ENCODE results near the gene VPS18. TPM values are rescaled to one million over a fixed set of nuclear protein-coding genes. Genes with fewer than 3 reads are reported as not detected.

Gene VPS18
- total RNA-seq, 1 donor from 2014 or later: 15.6 TPM

- intact Hi-C loops (cut with micrococcal nuclease): no loop called here
Measured at GRCh38 chr15:40934457-40934856, 40.2 kb downstream of the VPS18 start.

- intact Hi-C loops (cut with micrococcal nuclease): no loop called here
Measured at GRCh38 chr15:40936234-40936708, 42.0 kb downstream of the VPS18 start.

- intact Hi-C loops (cut with micrococcal nuclease): no loop called here
Measured at GRCh38 chr15:40936709-40937666, 42.7 kb downstream of the VPS18 start.

- intact Hi-C loops (cut with micrococcal nuclease): no loop called here
Measured at GRCh38 chr15:40937762-40938535, 43.7 kb downstream of the VPS18 start.

GRCh38 chr15:40938536-40938870 is 44.3 kb downstream of the VPS18 start:
- intact Hi-C loops (cut with micrococcal nuclease): no loop called here

DNA sequence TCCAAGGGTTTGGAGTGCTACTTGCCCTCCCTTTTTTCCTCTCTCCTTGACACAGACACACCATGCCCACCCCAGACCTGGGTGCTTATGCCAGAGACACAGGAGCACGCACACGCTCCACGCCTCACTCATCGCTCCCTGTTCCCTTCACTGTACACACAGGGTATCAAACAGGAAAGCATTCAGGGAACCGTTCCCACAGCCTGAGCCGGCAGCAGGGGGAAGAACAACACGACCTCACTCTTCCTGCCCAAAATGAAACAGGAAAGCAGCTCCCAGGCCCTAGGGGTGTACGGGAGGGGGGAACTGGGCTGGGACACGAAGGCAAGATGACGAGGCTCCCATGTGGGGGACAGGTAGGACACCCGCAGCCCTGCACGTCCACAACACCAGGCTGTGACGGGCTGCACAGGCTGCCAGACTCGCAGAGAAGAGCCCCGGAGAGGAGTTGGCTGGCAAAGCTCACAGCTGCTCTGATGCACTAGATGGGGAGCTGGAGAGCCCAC is 46.1 kb downstream of the VPS18 start:
- intact Hi-C loops (cut with micrococcal nuclease): loop anchor here (5.0 to 10.0 kb wide), 2 partner anchors 33 to 84 kb away; no protein-coding TSS in a partner anchor

- intact Hi-C loops (cut with micrococcal nuclease): loop anchor here (5.0 to 10.0 kb wide), 2 partner anchors 34 to 84 kb away; no protein-coding TSS in a partner anchor
Measured at GRCh38 chr15:40941068-40941527, 46.8 kb downstream of the VPS18 start.

GRCh38 chr15:40941528-40942336 is 47.5 kb downstream of the VPS18 start:
- intact Hi-C loops (cut with micrococcal nuclease): loop anchor here (5.0 to 10.0 kb wide), 2 partner anchors 34 to 83 kb away; no protein-coding TSS in a partner anchor

GRCh38 chr15:40942337-40942854 is 48.1 kb downstream of the VPS18 start:
- intact Hi-C loops (cut with micrococcal nuclease): loop anchor here (5.0 to 10.0 kb wide), 2 partner anchors 35 to 82 kb away; no protein-coding TSS in a partner anchor

DNA sequence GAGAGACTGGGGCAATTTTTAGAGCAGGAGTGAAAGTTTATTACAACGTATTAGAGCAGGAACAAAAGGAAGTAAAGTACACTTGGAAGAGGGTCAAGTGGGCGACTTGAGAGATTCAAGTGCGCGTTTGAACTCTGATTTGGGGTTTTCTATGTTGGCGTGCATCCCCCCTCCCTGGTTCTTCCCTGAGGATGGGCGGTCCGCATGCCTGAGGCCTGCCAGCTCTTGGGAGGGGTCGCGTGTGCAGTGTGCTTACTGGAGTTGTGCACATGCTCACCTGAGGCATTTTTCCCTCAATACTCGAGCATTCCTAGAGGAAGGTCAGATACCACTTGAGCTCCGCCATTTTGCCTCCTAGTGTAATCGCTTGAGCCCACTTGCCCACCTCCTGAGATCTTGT is 48.6 kb downstream of the VPS18 start:
- intact Hi-C loops (cut with micrococcal nuclease): loop anchor here (5.0 to 10.0 kb wide), 2 partner anchors 36 to 82 kb away; no protein-coding TSS in a partner anchor

GRCh38 chr15:40943764-40944365 is 49.6 kb downstream of the VPS18 start:
- intact Hi-C loops (cut with micrococcal nuclease): loop anchor here (5.0 to 10.0 kb wide), 2 partner anchors 37 to 81 kb away; no protein-coding TSS in a partner anchor

- intact Hi-C loops (cut with micrococcal nuclease): loop anchor here (5.0 to 10.0 kb wide), 2 partner anchors 37 to 80 kb away; no protein-coding TSS in a partner anchor
Measured at GRCh38 chr15:40944510-40945296, 50.5 kb downstream of the VPS18 start.

GRCh38 chr15:40948706-40949473 is 54.6 kb downstream of the VPS18 start:
- intact Hi-C loops (cut with micrococcal nuclease): loop anchor here (10.0 kb wide), 1 partner anchor 76 kb away; no protein-coding TSS in a partner anchor

- intact Hi-C loops (cut with micrococcal nuclease): loop anchor here (5.0 to 10.0 kb wide), 3 partner anchors 47 to 468 kb away; partner anchors contain the start of gene RTF1
Measured at GRCh38 chr15:40949756-40950207, 55.5 kb downstream of the VPS18 start.

DNA sequence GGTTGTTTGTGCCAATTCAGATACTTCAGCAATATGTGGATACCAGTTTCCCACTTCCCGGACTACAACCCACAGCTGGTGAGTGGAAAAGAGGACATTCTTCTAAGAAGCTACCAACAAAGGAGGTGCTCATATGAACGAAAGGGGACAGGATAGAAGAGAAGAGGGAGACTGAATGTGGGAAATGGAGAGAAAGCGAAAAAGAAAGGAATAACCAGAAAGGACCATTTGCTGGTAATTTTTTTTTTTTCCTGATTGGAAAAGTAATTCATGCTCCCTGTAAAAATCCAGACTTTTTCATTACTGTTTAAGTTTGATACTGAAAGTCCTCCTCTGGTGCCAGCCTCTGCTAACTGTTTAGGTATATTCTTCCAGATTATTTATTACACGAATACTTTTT is 57.5 kb downstream of the VPS18 start:
- intact Hi-C loops (cut with micrococcal nuclease): loop anchor here (2.0 to 5.0 kb wide), 4 partner anchors 49 to 466 kb away; partner anchors contain the start of genes DNAJC17, NDUFAF1, RTF1 and ZFYVE19

GRCh38 chr15:40952301-40952900 is 58.2 kb downstream of the VPS18 start:
- intact Hi-C loops (cut with micrococcal nuclease): loop anchor here (2.0 to 5.0 kb wide), 4 partner anchors 50 to 465 kb away; partner anchors contain the start of genes DNAJC17, NDUFAF1, RTF1 and ZFYVE19

Measured in T-helper 2 cell treated with Interferon-gamma antibody and Interleukin-4, amounts not matched to agents 100 ng/mL and 5 ng/mL, for 36 hours (primary cell).